Spleen (tissue), 13 donors: ENCODE data around the gene BTNL8. TPM values are rescaled to one million over a fixed set of nuclear protein-coding genes. Genes with fewer than 3 reads are reported as not detected.

ENCODE experiments used
- DNase-seq: peaks from one replicate; pipeline ENCODE4 v3.0.0-alpha.2; 2020
- H3K27ac ChIP-seq, 8 donors: fragments of 200-600 bp; sonication (generic) in 7 of 8; 1 replicate in 4 of 8; 2 replicates in 4 of 8; pipeline versions ENCODE4 v1.5.0 to v1.8.0; 2016 to 2021; ENCODE audit warnings: inconsistent platforms in 4 of 8, mild to moderate bottlenecking in 4 of 8, moderate library complexity in 1 of 8
- H3K27me3 ChIP-seq, 7 donors: fragments of 200-600 bp; sonication (generic) in 6 of 7; replicated peaks in 1 of 7; 1 replicate in 4 of 7; 2 replicates in 3 of 7; pipeline versions ENCODE4 v1.5.0 to v1.8.0; 2016 to 2021; ENCODE audit warnings: inconsistent platforms in 3 of 7, mild to moderate bottlenecking in 1 of 7
- H3K36me3 ChIP-seq, 6 donors: fragments of 200-600 bp; sonication (generic) in 5 of 6; 1 replicate in 4 of 6; 2 replicates in 2 of 6; pipeline versions ENCODE4 v1.5.0 to v1.8.0; 2016 to 2021; ENCODE audit warnings: inconsistent platforms in 2 of 6
- H3K4me1 ChIP-seq, 6 donors: fragments of 200-600 bp; sonication (generic) in 5 of 6; 1 replicate in 3 of 6; 2 replicates in 3 of 6; pipeline versions ENCODE4 v1.5.0 to v1.8.0; 2016 to 2021; ENCODE audit warnings: inconsistent platforms in 3 of 6
- H3K4me3 ChIP-seq, 8 donors: fragments of 200-600 bp; sonication (generic) in 7 of 8; 1 replicate in 4 of 8; 2 replicates in 4 of 8; pipeline versions ENCODE4 v1.5.0 to v1.8.0; 2016 to 2021; ENCODE audit warnings: inconsistent platforms in 4 of 8, mild to moderate bottlenecking in 4 of 8, moderate library complexity in 2 of 8
- H3K9me3 ChIP-seq, 8 donors: fragments of 200-600 bp; sonication (generic) in 7 of 8; 1 replicate in 4 of 8; 2 replicates in 4 of 8; pipeline versions ENCODE4 v1.5.0 to v1.8.0; 2016 to 2021; ENCODE audit warnings: inconsistent platforms in 4 of 8
- POLR2A ChIP-seq, 3 donors: fragments of 450-650 bp; IDR thresholded peaks; one replicate each; pipeline ENCODE4 v1.5.1; 2017; ENCODE audit warnings: antibody characterized with exemption in 3 of 3, mild to moderate bottlenecking in 1 of 3
- POLR2AphosphoS5 ChIP-seq, 3 donors: sonication (generic); formaldehyde crosslinking; IDR thresholded peaks; one replicate each; pipeline ENCODE4 v1.5.1; 2017; ENCODE audit warnings: antibody characterized with exemption in 3 of 3
- WGBS, 5 donors: extraction: QIAGEN DNeasy Blood & Tissue Kit in 3 of 5; methylation state at CpG; one replicate each; pipeline versions ENCODE4 v1.1.5 to v1.1.7; 2013 to 2018; 5-methylcytosine and 5-hydroxymethylcytosine counted together
- intact Hi-C: fragments of 100-400 bp; cut with DNase I; formaldehyde crosslinking; loops from one replicate; pipeline ENCODE4 v1.15.0; 2023; ENCODE audit warnings: low total_unique reads
- long read RNA-seq, 2 donors: transcript quantifications; one replicate each; lab custom pipeline, GENCODE V29; 2026
- polyA plus RNA-seq, 3 donors: library from polyadenylated mRNA; stranded (reverse); fragments of 200-250 nt; gene quantifications; one replicate each; pipeline ENCODE4 v1.2.1, GENCODE V29; 2013
- total RNA-seq, 7 donors: library from RNA; depleted of rRNA in 3 of 7; stranded (reverse); fragments of >200 nt in 3 of 7; fragmentation: NEBNext Ultra II Directional in 4 of 7; extraction: Animal tissue kit (Norgen Biotek cat#: 25700) in 4 of 7; gene quantifications; one replicate each; pipeline versions ENCODE4 v1.1.0 to v1.2.1, GENCODE V29; 2016 to 2021
- TF ChIP-seq, protein P1 (sequence below), 11 experiments: fragments of 200-600 bp in 7 of 11; fragments of 450-650 bp in 4 of 11; sonication (generic) in 4 of 11; IDR thresholded peaks in 8 of 11; conservative IDR thresholded peaks in 3 of 11; 1 replicate in 7 of 11; 2 replicates in 4 of 11; pipeline versions ENCODE4 v1.4.0 to v1.8.0; 2016 to 2021; ENCODE audit warnings: antibody characterized with exemption in 11 of 11, inconsistent platforms in 4 of 11, mild to moderate bottlenecking in 1 of 11
- donor health status: healthy with polysubstance abuse.
- donor health status: DM: no; HTN: no; CAD: no; lungs with moderate emphysema.
- donor health status: DM: no; HTN: no; CAD: no.
- donor health status: Bipolar disorder and iron deficiency.
- donor health status: healthy.
- donor health status: DM: no; HTN: no; CAD: no.
- donor health status: DM: yes; HTN: yes; CAD: no.

Gene BTNL8, protein sequence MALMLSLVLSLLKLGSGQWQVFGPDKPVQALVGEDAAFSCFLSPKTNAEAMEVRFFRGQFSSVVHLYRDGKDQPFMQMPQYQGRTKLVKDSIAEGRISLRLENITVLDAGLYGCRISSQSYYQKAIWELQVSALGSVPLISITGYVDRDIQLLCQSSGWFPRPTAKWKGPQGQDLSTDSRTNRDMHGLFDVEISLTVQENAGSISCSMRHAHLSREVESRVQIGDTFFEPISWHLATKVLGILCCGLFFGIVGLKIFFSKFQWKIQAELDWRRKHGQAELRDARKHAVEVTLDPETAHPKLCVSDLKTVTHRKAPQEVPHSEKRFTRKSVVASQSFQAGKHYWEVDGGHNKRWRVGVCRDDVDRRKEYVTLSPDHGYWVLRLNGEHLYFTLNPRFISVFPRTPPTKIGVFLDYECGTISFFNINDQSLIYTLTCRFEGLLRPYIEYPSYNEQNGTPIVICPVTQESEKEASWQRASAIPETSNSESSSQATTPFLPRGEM
- total RNA-seq (1 to 10 TPM; 1.8 to 7.9 (median 5.2) TPM), polyA plus RNA-seq (under 1 TPM; 0.42 to 0.67 (median 0.58) TPM)
- long read RNA-seq, donor 1 = 0 reads
- long read RNA-seq, donor 2 = 0 reads

DNA sequence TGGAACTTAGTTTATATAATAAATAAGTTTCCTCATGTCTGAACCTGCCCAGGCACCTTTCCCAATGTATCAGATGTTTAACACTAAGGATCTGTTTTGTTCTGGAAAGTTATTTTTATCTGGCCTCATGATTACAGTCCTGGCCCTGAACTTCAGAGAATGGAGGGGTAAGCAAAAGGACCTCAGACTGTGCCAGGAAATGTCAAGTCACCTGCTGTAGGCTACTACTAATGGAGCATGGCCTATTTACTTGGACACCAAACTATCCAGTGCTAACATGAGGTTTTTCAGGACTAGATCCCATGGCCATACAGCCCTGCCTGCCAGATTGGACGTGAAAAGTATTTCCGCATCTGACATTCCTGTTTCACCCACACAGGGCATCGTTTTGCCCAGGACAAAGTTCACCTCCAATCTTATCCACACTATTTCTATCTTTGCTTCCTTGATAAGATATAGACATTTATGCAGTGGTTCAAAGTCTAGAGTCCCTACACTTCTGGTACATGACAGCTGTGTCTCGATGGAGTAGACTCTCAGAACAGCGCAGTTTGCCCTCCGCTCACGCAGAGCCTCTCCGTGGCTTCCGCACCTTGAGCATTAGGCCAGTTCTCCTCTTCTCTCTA, at the start of gene BTNL8:
Gene BTNL8, plus strand, starts transcription at position 539 of the 626 bp plus-strand sequence. CDS start 152 bp downstream, outside the sequence.
- DNase-seq = no peak
- no peak for TF ChIP-seq POLR2A (IDR thresholded peaks at IDR 0.05)
- no peak for TF ChIP-seq POLR2AphosphoS5 (IDR thresholded peaks at IDR 0.05)
- TF ChIP-seq, protein P1, sequence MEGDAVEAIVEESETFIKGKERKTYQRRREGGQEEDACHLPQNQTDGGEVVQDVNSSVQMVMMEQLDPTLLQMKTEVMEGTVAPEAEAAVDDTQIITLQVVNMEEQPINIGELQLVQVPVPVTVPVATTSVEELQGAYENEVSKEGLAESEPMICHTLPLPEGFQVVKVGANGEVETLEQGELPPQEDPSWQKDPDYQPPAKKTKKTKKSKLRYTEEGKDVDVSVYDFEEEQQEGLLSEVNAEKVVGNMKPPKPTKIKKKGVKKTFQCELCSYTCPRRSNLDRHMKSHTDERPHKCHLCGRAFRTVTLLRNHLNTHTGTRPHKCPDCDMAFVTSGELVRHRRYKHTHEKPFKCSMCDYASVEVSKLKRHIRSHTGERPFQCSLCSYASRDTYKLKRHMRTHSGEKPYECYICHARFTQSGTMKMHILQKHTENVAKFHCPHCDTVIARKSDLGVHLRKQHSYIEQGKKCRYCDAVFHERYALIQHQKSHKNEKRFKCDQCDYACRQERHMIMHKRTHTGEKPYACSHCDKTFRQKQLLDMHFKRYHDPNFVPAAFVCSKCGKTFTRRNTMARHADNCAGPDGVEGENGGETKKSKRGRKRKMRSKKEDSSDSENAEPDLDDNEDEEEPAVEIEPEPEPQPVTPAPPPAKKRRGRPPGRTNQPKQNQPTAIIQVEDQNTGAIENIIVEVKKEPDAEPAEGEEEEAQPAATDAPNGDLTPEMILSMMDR (IDR thresholded peaks at IDR 0.05 in 8 of 11, conservative IDR thresholded peaks at IDR 0.05 in 3 of 11) = no peak
- no peaks in the 10 kb centered on the region for H3K27me3 ChIP-seq
- H3K9me3 ChIP-seq = peaks cover 0 to 14% (median 10%) of the 10 kb centered on the region in 8 donors
- H3K4me1 ChIP-seq = no peaks in the 10 kb centered on the region
- no peak within 1 kb of the TSS for H3K4me3 ChIP-seq
- intact Hi-C loops = no loop called here
- H3K36me3 ChIP-seq = no peaks in the 10 kb centered on the region
- 92 to 97% (median 93%) methylated on average over 9 of the region's 9 CpGs for WGBS, 5 donors
- no peak within 1 kb of the TSS for H3K27ac ChIP-seq

DNA sequence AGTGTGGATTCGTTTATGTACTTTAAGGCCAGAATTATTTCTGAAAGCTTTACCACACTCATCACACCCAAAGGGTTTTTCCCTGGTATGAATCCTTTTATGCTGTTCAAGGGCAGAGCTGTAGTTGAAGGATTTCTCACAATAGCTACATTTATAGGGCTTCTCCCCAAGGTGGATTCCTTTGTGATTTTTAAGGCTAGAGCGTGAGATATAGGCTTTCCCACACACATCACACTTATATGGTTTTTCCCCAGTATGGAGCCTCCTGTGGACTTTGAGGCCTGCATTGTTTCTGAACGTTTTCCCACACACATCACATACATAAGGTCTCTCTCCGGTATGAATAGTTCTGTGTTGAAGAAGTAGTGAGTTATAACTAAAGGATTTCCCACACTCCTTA, 49.1 kb upstream of the BTNL8 start:
- no peak for DNase-seq
- peaks cover 0 to 50% (median 30%) of the 10 kb centered on the region in 8 donors for H3K9me3 ChIP-seq
- no peak overlapping the region for H3K27ac ChIP-seq
- 92 to 99% (median 95%) methylated on average over 4 of the region's 4 CpGs for WGBS, 5 donors
- intact Hi-C loops = no loop called here
- no peaks in the 10 kb centered on the region for H3K27me3 ChIP-seq
- peaks cover 16 to 80% (median 33%) of the 10 kb centered on the region in 6 donors for H3K36me3 ChIP-seq
- H3K4me3 ChIP-seq = no peak overlapping the region
- TF ChIP-seq, protein P1 (IDR thresholded peaks at IDR 0.05 in 8 of 11, conservative IDR thresholded peaks at IDR 0.05 in 3 of 11) = no peak
- H3K4me1 ChIP-seq = no peaks in the 10 kb centered on the region

DNA sequence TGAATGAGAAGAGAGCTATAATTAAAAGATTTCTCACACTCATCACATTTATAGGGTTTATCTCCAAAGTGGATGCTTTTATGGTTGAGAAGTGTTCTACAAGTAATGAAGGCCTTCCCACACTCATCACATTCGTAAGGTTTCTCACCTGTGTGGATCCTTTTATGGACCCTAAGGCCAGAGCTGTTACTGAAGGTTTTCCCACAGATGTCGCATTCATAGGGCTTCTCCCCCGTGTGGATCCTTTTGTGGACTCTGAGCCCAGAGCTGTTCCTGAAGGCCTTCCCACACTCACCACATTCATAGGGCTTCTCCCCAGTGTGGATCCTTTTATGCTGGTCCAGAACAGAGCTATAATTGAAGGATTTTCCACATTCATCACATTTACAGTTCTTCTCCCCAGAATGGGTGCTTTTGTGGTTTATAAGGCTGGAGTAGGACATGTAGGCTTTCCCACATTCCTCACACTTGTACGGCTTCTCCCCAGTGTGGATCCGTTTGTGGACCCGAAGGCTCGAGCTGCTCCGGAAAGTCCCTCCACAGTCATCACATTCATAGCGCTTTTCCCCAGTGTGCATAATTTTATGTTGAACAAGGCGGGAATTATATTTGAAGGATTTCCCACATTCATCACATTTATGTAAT, 48.4 kb upstream of the BTNL8 start:
- Histone ChIP-seq H3K36me3 (peaks cover 16 to 83% (median 37%) of the 10 kb centered on the region in 6 donors), H3K4me1 (no peaks in the 10 kb centered on the region), H3K4me3 (no peak overlapping the region), H3K27ac (no peak overlapping the region), H3K27me3 (no peaks in the 10 kb centered on the region), H3K9me3 (peaks cover 0 to 50% (median 30%) of the 10 kb centered on the region in 8 donors)
- intact Hi-C loops = no loop called here
- no peak for DNase-seq
- TF ChIP-seq POLR2AphosphoS5 (IDR thresholded peaks at IDR 0.05) (no peak), POLR2A (IDR thresholded peaks at IDR 0.05) (no peak)
- TF ChIP-seq, protein P1 (IDR thresholded peaks at IDR 0.05 in 8 of 11, conservative IDR thresholded peaks at IDR 0.05 in 3 of 11) = no peak
- WGBS, 5 donors = 97 to 99% (median 98%) methylated on average over 10 of the region's 10 CpGs
